H9 (cell line): ENCODE data around the gene PCDHGA6. TPM values are rescaled to one million over a fixed set of nuclear protein-coding genes. Genes with fewer than 3 reads are reported as not detected.
"Not testable (repeated sequence)": the region's sequence is repeated elsewhere in the genome, so short reads cannot be mapped to it uniquely, and the experiment has no call there.

Experiments used
- DNase-seq: peaks from one replicate; pipeline ENCODE4 v3.0.0-alpha.2; 2017
- H2AFZ ChIP-seq: one replicate; pipeline ENCODE4 v1.6.1; 2013; ENCODE audit warnings: mild to moderate bottlenecking, low read length, control low read depth, moderate library complexity
- H2AK5ac ChIP-seq: 2 replicates; pipeline ENCODE4 v1.6.1; 2013; ENCODE audit warnings: low read length, control low read depth, mixed read lengths; ENCODE audit not compliant: insufficient read length
- H2BK120ac ChIP-seq: one replicate; pipeline ENCODE4 v1.6.1; 2013; ENCODE audit warnings: low read depth, mild to moderate bottlenecking, low read length, control low read depth, inconsistent platforms; ENCODE audit not compliant: poor library complexity, severe bottlenecking
- H2BK12ac ChIP-seq: 2 replicates; pipeline ENCODE4 v1.6.1; 2013; ENCODE audit warnings: low read length, control low read depth, mixed read lengths, low read depth; ENCODE audit not compliant: insufficient read length
- H2BK15ac ChIP-seq: 2 replicates; pipeline ENCODE4 v1.6.1; 2013; ENCODE audit warnings: low read depth, low read length, control low read depth
- H2BK20ac ChIP-seq: one replicate; pipeline ENCODE4 v1.6.1; 2013; ENCODE audit warnings: low read depth, mild to moderate bottlenecking, low read length, control low read depth, inconsistent platforms; ENCODE audit not compliant: poor library complexity, severe bottlenecking
- H2BK5ac ChIP-seq: 2 replicates; pipeline ENCODE4 v1.6.1; 2013; ENCODE audit warnings: low read length, control low read depth, mixed read lengths; ENCODE audit not compliant: insufficient read length
- H3K14ac ChIP-seq: 2 replicates; pipeline ENCODE4 v1.6.1; 2013; ENCODE audit warnings: low read length, control low read depth; ENCODE audit not compliant: insufficient read depth
- H3K18ac ChIP-seq: 2 replicates; pipeline ENCODE4 v1.6.1; 2013; ENCODE audit warnings: low read depth, mild to moderate bottlenecking, mixed read lengths, low read length, control low read depth; ENCODE audit not compliant: insufficient read length
- H3K23ac ChIP-seq: 2 replicates; pipeline ENCODE4 v1.6.1; 2013; ENCODE audit warnings: low read length, control low read depth, mixed read lengths, low read depth; ENCODE audit not compliant: insufficient read length
- H3K23me2 ChIP-seq: 2 replicates; pipeline ENCODE4 v1.6.1; 2013; ENCODE audit warnings: low read depth, mild to moderate bottlenecking, mixed read lengths, low read length, control low read depth; ENCODE audit not compliant: insufficient read length, poor library complexity, severe bottlenecking
- H3K27ac ChIP-seq: 2 replicates; pipeline ENCODE4 v1.5.1; 2013; ENCODE audit warnings: low read length, control low read depth, mixed read lengths, low read depth; ENCODE audit not compliant: insufficient read length
- H3K27me3 ChIP-seq: 2 replicates; pipeline ENCODE4 v1.6.1; 2013; ENCODE audit warnings: low read length, control low read depth, inconsistent platforms; ENCODE audit not compliant: insufficient read depth
- H3K4ac ChIP-seq: 2 replicates; pipeline ENCODE4 v1.6.1; 2013; ENCODE audit warnings: low read depth, mild to moderate bottlenecking, control low read depth, inconsistent platforms, low read length, moderate library complexity
- H3K4me1 ChIP-seq: 2 replicates; pipeline ENCODE4 v1.6.1; 2013; ENCODE audit warnings: low read length, control low read depth, inconsistent platforms; ENCODE audit not compliant: insufficient read depth
- H3K4me2 ChIP-seq: 2 replicates; pipeline ENCODE4 v1.6.1; 2013; ENCODE audit warnings: low read length, control low read depth, mixed read lengths; ENCODE audit not compliant: insufficient read length, insufficient read depth
- H3K56ac ChIP-seq: 2 replicates; pipeline ENCODE4 v1.6.1; 2013; ENCODE audit warnings: low read depth, mild to moderate bottlenecking, mixed read lengths, low read length, control low read depth; ENCODE audit not compliant: insufficient read length
- H3K79me1 ChIP-seq: 2 replicates; pipeline ENCODE4 v1.6.1; 2013; ENCODE audit warnings: low read depth, mild to moderate bottlenecking, moderate library complexity, low read length, control low read depth, inconsistent platforms; ENCODE audit not compliant: insufficient read depth, poor library complexity, severe bottlenecking
- H3K79me2 ChIP-seq: 2 replicates; pipeline ENCODE4 v1.6.1; 2013; ENCODE audit warnings: low read length, control low read depth, inconsistent platforms; ENCODE audit not compliant: insufficient read depth
- H3K9ac ChIP-seq: 2 replicates; pipeline ENCODE4 v1.6.1; 2013; ENCODE audit warnings: low read length, control low read depth, mixed read lengths; ENCODE audit not compliant: insufficient read length; ENCODE audit errors: extremely low read depth
- H3K9me3 ChIP-seq: one replicate; pipeline ENCODE4 v1.6.1; 2013; ENCODE audit warnings: low read depth, low read length, inconsistent platforms; ENCODE audit not compliant: control insufficient read depth
- H3T11ph ChIP-seq: one replicate; pipeline ENCODE4 v1.6.1; 2013; ENCODE audit warnings: mild to moderate bottlenecking, low read length, control low read depth, inconsistent platforms
- H4K20me1 ChIP-seq: one replicate; pipeline ENCODE4 v1.6.1; 2013; ENCODE audit not compliant: control insufficient read depth, insufficient read length, insufficient read depth
- H4K5ac ChIP-seq: 2 replicates; pipeline ENCODE4 v1.6.1; 2013; ENCODE audit warnings: low read depth, mild to moderate bottlenecking, mixed read lengths, low read length, control low read depth; ENCODE audit not compliant: insufficient read length
- H4K8ac ChIP-seq: replicated peaks from 2 replicates; pipeline ENCODE4 v1.6.1; 2013; ENCODE audit warnings: low read length, control low read depth, mixed read lengths, low read depth; ENCODE audit not compliant: insufficient read length
- H4K91ac ChIP-seq: 2 replicates; pipeline ENCODE4 v1.6.1; 2013; ENCODE audit warnings: low read depth, mild to moderate bottlenecking, moderate library complexity, mixed read lengths, low read length, control low read depth; ENCODE audit not compliant: insufficient read length
- H3K27ac Mint-ChIP-seq, 3 experiments: 2 replicates in 2 of 3; 3 replicates in 1 of 3; pipeline ENCODE4 v1.8.0; 2020 to 2021; ENCODE audit warnings: mixed read lengths in 3 of 3, mild to moderate bottlenecking in 1 of 3, moderate library complexity in 1 of 3
- H3K27me3 Mint-ChIP-seq: 2 replicates; pipeline ENCODE4 v1.8.0; 2021; ENCODE audit warnings: low read depth, mild to moderate bottlenecking, moderate library complexity, mixed read lengths
- H3K36me3 Mint-ChIP-seq, 3 experiments: 2 replicates in 2 of 3; 3 replicates in 1 of 3; pipeline ENCODE4 v1.8.0; 2020 to 2021; ENCODE audit warnings: low read depth in 3 of 3, mixed read lengths in 3 of 3; ENCODE audit not compliant: insufficient read depth in 1 of 3
- H3K4me1 Mint-ChIP-seq, 2 experiments: 2 replicates each; pipeline ENCODE4 v1.8.0; 2020; ENCODE audit warnings: mixed read lengths in 2 of 2
- H3K4me3 Mint-ChIP-seq, 2 experiments: 2 replicates in 1 of 2; 3 replicates in 1 of 2; pipeline ENCODE4 v1.8.0; 2020 to 2021; ENCODE audit warnings: mild to moderate bottlenecking in 2 of 2, mixed read lengths in 2 of 2, moderate library complexity in 1 of 2
- H3K9me3 Mint-ChIP-seq, 2 experiments: 2 replicates in 1 of 2; 3 replicates in 1 of 2; pipeline ENCODE4 v1.8.0; 2020; ENCODE audit warnings: mild to moderate bottlenecking in 2 of 2, mixed read lengths in 2 of 2, moderate library complexity in 1 of 2
- WGBS: extraction: QIAGEN DNeasy Blood & Tissue Kit; methylation state at CpG from one replicate; pipeline ENCODE4 v1.1.7; 2013; ENCODE audit warnings: missing lambda C conversion rate, low lambda C conversion rate, mixed read lengths; ENCODE audit not compliant: insufficient read length; ENCODE audit errors: extremely low coverage; 5-methylcytosine and 5-hydroxymethylcytosine counted together
- total RNA-seq: library from RNA; stranded (reverse); gene quantifications from 2 replicates; pipeline ENCODE4 v1.2.1, GENCODE V29; 2021

PCDHGA6 gene
- total RNA-seq, 1 experiment from 2014 or later = 1.7 TPM

- not testable (repeated sequence) for H3K79me2 ChIP-seq, H3K4me1 ChIP-seq
- peaks cover 42 to 62% (median 43%) of the 10 kb centered on the region in 3 experiments for H3K36me3 Mint-ChIP-seq
These were observed 41.6 kb downstream of the PCDHGA6 start for GRCh38 chr5:141415275-141415618.

More at GRCh38 chr5:141415275-141415618, 41.6 kb downstream of the PCDHGA6 start:
- H2BK120ac ChIP-seq, H2BK12ac ChIP-seq, H2BK5ac ChIP-seq, H3K27ac ChIP-seq, H3T11ph ChIP-seq, H3K56ac ChIP-seq, H3K18ac ChIP-seq, H3K27ac Mint-ChIP-seq, H3K4me3 Mint-ChIP-seq, H4K5ac ChIP-seq, H2BK20ac ChIP-seq, H4K8ac ChIP-seq, H3K4ac ChIP-seq, H3K23me2 ChIP-seq, H2AFZ ChIP-seq, H3K23ac ChIP-seq, H3K79me1 ChIP-seq, H4K91ac ChIP-seq, H2AK5ac ChIP-seq, H3K27me3 ChIP-seq, H3K4me2 ChIP-seq, H3K14ac ChIP-seq, H4K20me1 ChIP-seq, H3K9ac ChIP-seq, H2BK15ac ChIP-seq, DNase-seq: not testable (repeated sequence)
- WGBS = no CpG with 5 or more reads among the region's 24 CpGs
- peaks cover 9 to 18% of the 10 kb centered on the region in 2 experiments for H3K4me1 Mint-ChIP-seq
- H3K27me3 Mint-ChIP-seq = peaks cover 20% of the 10 kb centered on the region
- peaks cover 46 to 55% of the 10 kb centered on the region in 2 experiments for H3K9me3 Mint-ChIP-seq
- peaks cover 13% of the 10 kb centered on the region for H3K9me3 ChIP-seq
